Thyroid gland (tissue), 4 donors: Measurements from ENCODE around the gene GTF2H3.

ENCODE experiments used
- CTCF ChIP-seq, 6 experiments: fragments of 200-600 bp in 3 of 6; fragments of 450-650 bp in 3 of 6; sonication (generic) in 3 of 6; IDR thresholded peaks; one replicate each; pipeline ENCODE4 v1.5.1; 2016 to 2019; ENCODE audit warnings: antibody characterized with exemption in 6 of 6, mild to moderate bottlenecking in 2 of 6, inconsistent platforms in 1 of 6, moderate library complexity in 1 of 6
- POLR2A ChIP-seq, 2 donors: fragments of 450-650 bp; IDR thresholded peaks; one replicate each; pipeline ENCODE4 v1.6.1; 2017; ENCODE audit warnings: antibody characterized with exemption in 2 of 2, mild to moderate bottlenecking in 2 of 2, moderate library complexity in 1 of 2

DNA sequence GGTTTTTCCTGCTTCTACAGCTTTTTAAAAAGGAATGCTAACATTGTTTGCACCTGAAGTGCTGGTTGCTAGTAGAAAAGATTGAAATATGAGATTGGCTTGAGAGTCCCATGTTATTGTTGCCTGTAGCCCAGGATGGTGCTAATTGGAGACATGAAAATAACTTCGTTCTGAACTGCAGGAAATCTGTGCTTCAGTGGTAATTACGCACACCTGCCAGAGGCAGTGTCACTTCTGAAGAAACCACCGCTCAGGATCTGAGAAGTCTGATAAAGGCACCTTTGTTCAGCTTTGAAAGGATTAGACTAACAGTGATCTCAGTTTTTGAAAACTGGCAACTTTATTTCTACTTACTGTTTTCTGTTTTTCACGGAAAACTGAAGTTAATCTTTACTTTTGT is 63.0 kb downstream of the GTF2H3 start:
- TF ChIP-seq POLR2A (IDR thresholded peaks at IDR 0.05) (no peak), CTCF (IDR thresholded peaks at IDR 0.05) (no peak)
